GM12878 (cell line): Measurements from ENCODE around the gene NGFR. TPM values are rescaled to one million over a fixed set of nuclear protein-coding genes. Genes with fewer than 3 reads are reported as not detected.

Source experiments
- ATAC-seq: fragments of 200-7000 bp; cut with Tn5 transposase; 3 replicates; pipeline ENCODE4 v1.9.1; 2020; ENCODE audit warnings: mild to moderate bottlenecking, moderate library complexity
- BruUV-seq: library from RNA; stranded (reverse); fragments of 400-500 nt; replicated peaks from 2 replicates; lab custom pipeline; 2021; lab: Mats Ljungman, UMichigan
- CTCF ChIA-PET: fragments of 300-600 bp; sonication (Branson Sonifier 250); formaldehyde crosslinking; extraction: SDS; loops from one replicate; lab custom pipeline; 2021; ENCODE audit warnings: inconsistent platforms; lab: Yijun Ruan, JAX
- POLR2A ChIA-PET: fragments of 350-600 bp; formaldehyde crosslinking; extraction: SDS; loops from one replicate; lab custom pipeline; 2021; ENCODE audit warnings: inconsistent platforms; lab: Charles Lee
- RAD21 ChIA-PET: fragments of 300-600 bp; sonication (Branson Sonifier 250); formaldehyde crosslinking; loops from one replicate; lab custom pipeline; 2023; ENCODE audit warnings: antibody characterized with exemption; ENCODE audit not compliant: unreplicated experiment; lab: Charles Lee
- SMC1A ChIA-PET: fragments of 300-600 bp; sonication (Branson Sonifier 250); formaldehyde crosslinking; loops from one replicate; lab custom pipeline; 2023; ENCODE audit not compliant: unreplicated experiment, uncharacterized antibody; lab: Charles Lee
- DNase-seq: peaks from one replicate; pipeline ENCODE4 v3.0.0-alpha.2; 2011; ENCODE audit warnings: low read depth, low spot score
- FAIRE-seq: peaks from 3 replicates; lab custom pipeline; 2011; peaks lifted over from hg19 to GRCh38; lab: Jason Lieb, UNC
- H2AFZ ChIP-seq: 2 replicates; pipeline ENCODE4 v1.6.0; 2011; ENCODE audit warnings: low read depth, low read length, control low read depth; ENCODE audit not compliant: control insufficient read depth
- H3K27ac ChIP-seq: 2 replicates; pipeline ENCODE4 v1.5.1; 2011; ENCODE audit warnings: control low read depth; ENCODE audit not compliant: control insufficient read depth, insufficient read depth
- H3K27me3 ChIP-seq, 2 experiments: replicated peaks in 1 of 2; 2 replicates each; pipeline versions ENCODE4 v1.6.0 to v1.6.1; 2011; ENCODE audit warnings: low read length in 1 of 2; ENCODE audit not compliant: control insufficient read depth in 2 of 2, insufficient read depth in 2 of 2
- H3K36me3 ChIP-seq, 2 experiments: 2 replicates each; pipeline ENCODE4 v1.5.1; 2011; ENCODE audit warnings: low read length in 1 of 2; ENCODE audit not compliant: control insufficient read depth in 2 of 2, insufficient read depth in 2 of 2
- H3K4me1 ChIP-seq: 2 replicates; pipeline ENCODE4 v1.6.1; 2011; ENCODE audit warnings: mild to moderate bottlenecking, low read length, moderate library complexity, mixed read lengths; ENCODE audit not compliant: control insufficient read depth, insufficient read depth
- H3K4me2 ChIP-seq: 2 replicates; pipeline ENCODE4 v1.6.0; 2011; ENCODE audit warnings: control low read depth; ENCODE audit not compliant: control insufficient read depth, insufficient read depth
- H3K4me3 ChIP-seq: fragments of 200-600 bp; sonication (generic); 2 replicates; pipeline ENCODE4 v1.5.1; 2016
- H3K79me2 ChIP-seq: 2 replicates; pipeline ENCODE4 v1.6.0; 2011; ENCODE audit warnings: low read length; ENCODE audit not compliant: control insufficient read depth, insufficient read depth
- H3K9ac ChIP-seq: 2 replicates; pipeline ENCODE4 v1.8.0; 2011; ENCODE audit warnings: low read length, control low read depth, mixed read lengths; ENCODE audit not compliant: control insufficient read depth, insufficient read depth
- H3K9me3 ChIP-seq: replicated peaks from 3 replicates; pipeline ENCODE4 v1.5.1; 2011; ENCODE audit warnings: mild to moderate bottlenecking, low read length; ENCODE audit not compliant: control insufficient read depth, insufficient read depth
- H4K20me1 ChIP-seq: 2 replicates; pipeline ENCODE4 v1.6.0; 2011; ENCODE audit not compliant: control insufficient read depth, insufficient read depth
- ASH2L ChIP-seq: fragments of 300-600, 200-600 bp; sonication (generic); IDR thresholded peaks from 2 replicates; pipeline ENCODE4 v1.6.1; 2017; ENCODE audit warnings: low read depth, mild to moderate bottlenecking, borderline replicate concordance
- CTCF ChIP-seq, 3 experiments: IDR thresholded peaks in 2 of 3; conservative IDR thresholded peaks in 1 of 3; 2 replicates each; pipeline ENCODE4 v1.5.1; 2011; ENCODE audit warnings: low read depth in 3 of 3, low read length in 3 of 3, mild to moderate bottlenecking in 3 of 3, control low read depth in 2 of 3, moderate library complexity in 2 of 3, inconsistent platforms in 1 of 3, mixed read lengths in 1 of 3; ENCODE audit not compliant: control insufficient read depth in 2 of 3, insufficient read depth in 1 of 3; ENCODE audit errors: extremely low read depth in 1 of 3
- GATAD2B ChIP-seq: fragments of 450-650 bp; conservative IDR thresholded peaks from 2 replicates; pipeline ENCODE4 v1.6.1; 2017; ENCODE audit warnings: low read depth, mild to moderate bottlenecking, moderate library complexity
- HSF1 ChIP-seq: fragments of 150-350 bp; IDR thresholded peaks from 2 replicates; pipeline ENCODE4 v1.6.1; 2014; ENCODE audit warnings: mild to moderate bottlenecking, low read depth, low read length
- MEF2B ChIP-seq: fragments of 450-650 bp; IDR thresholded peaks from 2 replicates; pipeline ENCODE4 v1.6.1; 2018; ENCODE audit warnings: mild to moderate bottlenecking, moderate library complexity; ENCODE audit not compliant: partially characterized antibody, poor library complexity, severe bottlenecking
- MYC ChIP-seq: IDR thresholded peaks from 2 replicates; pipeline ENCODE4 v1.6.1; 2011; ENCODE audit warnings: mild to moderate bottlenecking, low read length, moderate library complexity, inconsistent platforms; ENCODE audit not compliant: insufficient read depth, insufficient replicate concordance, insufficient read length, severe bottlenecking
- NFYA ChIP-seq: IDR thresholded peaks from 2 replicates; pipeline ENCODE4 v1.6.1; 2011; ENCODE audit warnings: low read depth, mild to moderate bottlenecking, low read length, improper control_type of control experiment, borderline replicate concordance
- PBX3 ChIP-seq: IDR thresholded peaks from 2 replicates; pipeline ENCODE4 v1.6.1; 2011; ENCODE audit warnings: mild to moderate bottlenecking, low read depth, low read length, moderate library complexity; ENCODE audit not compliant: insufficient replicate concordance
- PRDM15 ChIP-seq: fragments of 450-650 bp; formaldehyde crosslinking; IDR thresholded peaks from 2 replicates; pipeline ENCODE4 v1.4.0; 2020; ENCODE audit warnings: mild to moderate bottlenecking, moderate library complexity
- RELB ChIP-seq: fragments of 450-650 bp; IDR thresholded peaks from 2 replicates; pipeline ENCODE4 v1.6.1; 2017; ENCODE audit warnings: low read depth, mild to moderate bottlenecking, moderate library complexity
- TCF7 ChIP-seq: IDR thresholded peaks from 2 replicates; pipeline ENCODE4 v1.6.1; 2014; ENCODE audit warnings: antibody characterized with exemption, borderline replicate concordance
- WGBS: methylation state at CpG from one replicate; pipeline ENCODE4 v1.1.6; 2016; ENCODE audit warnings: low lambda C conversion rate; ENCODE audit not compliant: insufficient replicate concordance, insufficient coverage; ENCODE audit errors: missing lambda C conversion rate; 5-methylcytosine and 5-hydroxymethylcytosine counted together
- in situ Hi-C: fragments of 300-500 bp; cut with MboI; formaldehyde crosslinking; loops from 9 replicates; pipeline ENCODE4 v1.14.3; 2018; ENCODE audit warnings: mixed read lengths
- intact Hi-C: fragments of 100-400 bp; cut with micrococcal nuclease; formaldehyde crosslinking; loops from one replicate; pipeline ENCODE4 v1.14.2; 2022; ENCODE audit not compliant: unreplicated experiment
- polyA plus RNA-seq, 11 experiments: library from polyadenylated mRNA; depleted of rRNA in 4 of 11; unstranded in 6 of 11; stranded (reverse) in 5 of 11; fragments of >200 nt; fragmentation: Nextera tagmentation in 4 of 11; fragmentation: Illumina TruSeq in 1 of 11; extraction: Ambion mirVana in 4 of 11; extraction: Trizol in 1 of 11; gene quantifications; 1 replicate in 1 of 11; 2 replicates in 10 of 11; pipeline versions ENCODE4 v1.2.1 to v1.2.3, GENCODE V29; 2011 to 2016; ENCODE audit warnings: inconsistent platforms in 2 of 11, missing spikeins in 2 of 11, low read depth in 1 of 11
- total RNA-seq, 4 experiments: library from RNA; depleted of rRNA in 3 of 4; stranded (reverse); fragments of >200 nt in 3 of 4; fragmentation: Illumina TruSeq in 1 of 4; extraction: Trizol in 1 of 4; gene quantifications; 2 replicates each; pipeline versions ENCODE4 v1.2.1 to v1.2.3, GENCODE V29; 2013 to 2021

Gene NGFR
- total and polyA plus RNA-seq, 10 of the 15 experiments (the other 5 are each of a cell fraction or from before 2014, with no cell fraction given): 0.05 to 0.28 (median 0.08) TPM; not detected in 1

- TF ChIP-seq MEF2B (no peak), NFYA (no peak), TCF7 (no peak), MYC (no peak), HSF1 (no peak)
Observed at GRCh38 chr17:49494399-49494985, 601 bp upstream of the NGFR start (continued).

GRCh38 chr17:49495842-49496182 is 719 bp downstream of the NGFR start:
- Histone ChIP-seq H3K36me3 (no peaks in the 10 kb centered on the region), H2AFZ (no peak overlapping the region), H3K9ac (no peak overlapping the region), H3K4me2 (peak overlapping the region; percentile 71), H3K27me3 (peaks cover 15 to 17% of the 10 kb centered on the region in 2 experiments), H4K20me1 (no peaks in the 10 kb centered on the region), H3K27ac (no peak overlapping the region), H3K9me3 (no peaks in the 10 kb centered on the region), H3K4me3 (peak overlapping the region; percentile 64; the same call in 1 of the 2 replicates), H3K4me1 (peaks cover 9% of the 10 kb centered on the region; the same call in 1 of the 2 replicates), H3K79me2 (no peaks in the 10 kb centered on the region)
- ChIA-PET CTCF (interaction anchor here (0.7 to 5.0 kb wide), 6 partner anchors 10 to 257 kb away, joined by 3 to 37 read pairs (median 4); no protein-coding TSS in a partner anchor), SMC1A (no interaction called here), POLR2A (no interaction called here), RAD21 (interaction anchor here (1.8 kb wide), 2 partner anchors 61 to 62 kb away, joined by 4 to 6 read pairs; no protein-coding TSS in a partner anchor)
- 0% methylated on average over 7 of the region's 22 CpGs for WGBS
- FAIRE-seq: no peak
- in situ Hi-C loops: loop anchor here (5.0 kb wide), 1 partner anchor 56 kb away; no protein-coding TSS in a partner anchor
- ATAC-seq: no peak
- TF ChIP-seq PRDM15 (CRISPR knock-in tag) (no peak), PBX3 (no peak), ASH2L (no peak), GATAD2B (no peak), RELB (no peak), CTCF (IDR thresholded peaks at IDR 0.05 in 2 of 3, conservative IDR thresholded peaks at IDR 0.05 in 1 of 3; ENCODE audit: control insufficient read depth in 2 of 3, extremely low read depth in 1 of 3, insufficient read depth in 1 of 3, low read depth in 3 of 3, low read length in 3 of 3) (no peak)
- no TSS peak for BruUV-seq
- intact Hi-C loops: loop anchor here (2.0 kb wide), 1 partner anchor 61 kb away; no protein-coding TSS in a partner anchor
- no peak for DNase-seq
